HG02798 (cell line): ENCODE results near the gene VTN.

ENCODE experiments used
- ATAC-seq: cut with Tn5 transposase; IDR thresholded peaks from one replicate; pipeline ENCODE4 v1.9.1; 2021; ENCODE audit warnings: mild to moderate bottlenecking; ENCODE audit not compliant: unreplicated experiment, poor library complexity

The VTN gene

DNA sequence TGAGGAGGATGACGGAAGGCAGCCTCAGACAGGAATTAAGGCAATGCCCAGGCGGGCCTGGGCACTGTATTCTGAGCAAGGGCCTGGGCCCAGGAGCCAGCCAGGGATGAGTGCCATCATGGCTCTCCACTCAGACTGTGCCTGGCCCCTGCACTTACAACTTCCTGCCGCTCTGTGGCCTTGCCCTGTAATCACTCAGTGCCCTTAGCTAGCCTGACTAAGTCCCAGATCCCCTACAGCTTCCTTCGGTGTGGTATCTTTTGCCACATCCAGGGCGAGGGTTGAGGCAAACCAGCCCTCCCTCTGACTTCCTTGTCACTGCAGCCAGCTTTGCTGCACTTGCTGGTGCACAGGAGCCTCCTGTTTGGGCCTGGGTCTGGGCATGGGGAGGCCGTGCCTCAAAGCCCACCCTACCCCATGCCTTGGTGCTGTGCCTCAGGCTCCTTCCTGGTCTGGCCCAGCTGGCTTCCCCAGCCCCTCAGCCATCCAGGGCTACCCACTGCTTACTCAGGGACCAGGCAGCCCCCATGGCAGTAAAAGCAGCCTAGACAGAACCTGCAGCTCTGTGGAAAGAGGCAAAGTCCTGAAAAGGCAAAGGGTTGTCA lies 26.6 kb upstream of the VTN start:
- ATAC-seq, result no peak

GRCh38 chr17:28395968-28396367 lies 25.9 kb upstream of the VTN start:
- no peak for ATAC-seq

DNA sequence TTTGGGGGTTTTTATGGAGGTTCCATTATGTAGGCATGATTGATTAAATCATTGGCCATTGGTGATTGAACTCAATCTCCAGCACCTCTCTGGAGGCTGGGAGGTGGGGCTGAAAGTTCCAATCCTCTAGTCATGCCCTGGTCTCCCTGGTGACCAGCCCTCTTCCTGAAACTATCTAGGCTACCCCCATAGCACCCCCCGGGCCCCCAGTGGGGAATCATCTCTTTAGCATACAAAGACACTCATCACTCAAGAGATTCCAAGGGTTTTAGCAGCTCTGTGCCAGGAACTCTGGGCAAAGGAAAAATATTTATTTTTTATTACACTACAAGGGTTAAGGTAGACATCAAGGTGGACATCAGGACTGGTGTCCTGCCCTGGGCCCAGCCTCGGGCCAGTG lies 25.3 kb upstream of the VTN start:
- no peak for ATAC-seq

GRCh38 chr17:28394337-28395116 lies 24.4 kb upstream of the VTN start:
- ATAC-seq, result no peak

DNA sequence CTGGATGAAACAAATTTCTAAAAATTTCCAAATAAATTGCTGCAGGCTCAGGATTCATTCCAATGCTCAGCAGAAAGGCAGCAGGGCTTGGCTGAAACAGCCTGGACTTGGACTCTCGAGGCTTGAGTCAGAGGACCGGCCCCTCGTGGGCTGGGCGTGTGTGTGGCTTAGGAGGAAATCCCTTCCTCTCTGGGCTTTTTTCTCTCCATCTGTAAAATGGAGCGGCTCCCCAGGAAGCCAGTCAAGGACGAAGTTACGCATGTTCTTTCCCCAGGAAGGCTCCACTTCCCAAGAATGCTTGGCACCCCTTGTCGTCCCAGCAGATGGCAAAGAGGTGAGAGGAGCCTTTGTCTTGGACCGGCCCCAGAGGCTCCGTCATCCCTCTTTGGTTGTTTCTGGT lies 22.4 kb upstream of the VTN start:
- no peak for ATAC-seq

DNA sequence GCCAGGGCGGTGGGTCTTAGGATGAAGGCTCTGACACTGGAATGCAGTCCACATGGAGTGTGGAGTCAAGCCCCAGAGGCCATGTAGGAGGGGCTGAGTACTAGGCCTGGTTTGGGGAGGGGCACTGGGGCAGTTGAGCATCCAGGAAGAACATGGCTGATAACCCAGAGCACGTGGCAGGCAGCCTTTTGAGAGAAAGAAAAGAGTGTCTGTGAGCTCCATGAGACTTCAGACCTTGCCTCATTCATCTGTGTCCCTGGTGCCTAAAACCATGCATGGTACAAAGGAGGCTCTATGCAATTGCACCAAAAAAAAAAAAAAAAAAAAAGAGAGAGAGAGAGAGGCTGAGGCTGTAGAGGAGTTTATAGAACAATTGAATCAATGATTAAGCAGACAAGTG lies 21.3 kb upstream of the VTN start:
- ATAC-seq, result no peak

DNA sequence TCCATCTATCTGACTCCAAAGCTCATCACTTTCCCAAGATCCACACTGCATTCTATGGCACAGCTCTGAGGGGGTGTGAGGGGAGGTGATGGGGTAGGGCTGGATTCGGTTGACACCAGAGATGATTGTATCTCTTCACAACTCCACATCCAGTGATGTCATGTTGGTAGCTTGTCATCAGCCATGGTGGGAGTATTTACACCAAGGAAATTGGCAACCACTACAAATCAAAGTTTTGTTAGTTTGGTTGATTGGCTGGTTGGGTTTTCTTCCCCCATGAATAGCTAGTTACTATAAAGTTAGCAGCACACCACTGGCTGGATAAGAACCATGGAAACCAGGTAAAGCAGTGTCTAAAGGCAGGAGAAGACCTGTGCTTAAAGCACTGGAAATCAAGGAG lies 20.9 kb upstream of the VTN start:
- no peak for ATAC-seq

DNA sequence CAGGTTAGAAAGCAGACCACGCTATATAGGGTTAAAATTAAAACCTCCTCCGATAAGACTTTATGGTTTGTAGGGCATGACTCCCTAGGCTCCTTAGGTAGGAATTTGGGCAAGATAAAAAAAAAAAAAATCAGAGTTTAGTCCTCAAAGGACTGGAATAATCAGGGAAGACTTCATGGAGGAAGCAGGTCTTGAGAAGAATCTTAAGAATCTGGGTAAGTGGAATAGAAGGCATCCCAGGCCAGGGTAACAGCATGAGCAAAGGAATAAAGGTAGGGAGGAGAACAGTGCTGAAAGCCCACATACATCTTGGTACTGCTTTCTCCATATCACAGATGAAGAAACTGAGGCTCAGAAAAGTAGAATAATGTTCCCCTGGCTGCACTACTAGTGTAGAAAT lies 20.5 kb upstream of the VTN start:
- ATAC-seq, result no peak

DNA sequence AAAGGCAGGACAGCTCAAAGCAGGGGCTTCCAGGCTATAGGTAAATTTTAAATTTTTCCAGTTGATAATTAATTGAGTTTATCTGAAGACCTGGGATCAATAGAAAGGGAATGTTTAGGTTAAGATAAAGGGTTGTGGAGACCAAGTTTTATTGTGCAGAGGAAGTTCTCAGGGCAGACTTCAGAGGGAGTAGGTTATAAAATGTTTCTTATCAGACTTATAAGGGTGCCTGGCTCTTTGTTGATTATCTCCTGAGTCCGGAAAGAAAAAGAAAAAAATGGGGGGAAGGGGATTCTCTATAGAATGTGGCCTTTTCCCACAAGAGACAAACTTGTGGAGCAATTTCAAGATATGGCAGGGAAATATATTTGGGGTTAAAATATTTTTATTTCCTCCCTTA lies 20.0 kb upstream of the VTN start:
- ATAC-seq, result no peak

GRCh38 chr17:28388106-28388505 lies 18.0 kb upstream of the VTN start:
- no peak for ATAC-seq

GRCh38 chr17:28386391-28386790 lies 16.3 kb upstream of the VTN start:
- ATAC-seq, result no peak

- no peak for ATAC-seq
These were observed 15.3 kb upstream of the VTN start for GRCh38 chr17:28385406-28385805.

DNA sequence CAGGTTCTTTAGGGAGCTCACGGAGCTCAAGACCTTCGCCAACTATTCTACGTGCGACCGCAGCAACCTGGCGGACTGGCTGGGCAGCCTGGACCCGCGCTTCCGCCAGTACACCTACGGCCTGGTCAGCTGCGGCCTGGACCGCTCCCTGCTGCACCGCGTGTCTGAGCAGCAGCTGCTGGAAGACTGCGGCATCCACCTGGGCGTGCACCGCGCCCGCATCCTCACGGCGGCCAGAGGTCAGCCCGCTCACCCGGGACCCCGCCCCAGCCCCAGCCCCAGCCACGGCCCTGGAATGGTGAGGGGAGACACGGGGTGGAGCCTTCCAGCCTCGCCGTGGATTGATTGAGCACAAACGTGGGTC lies 14.9 kb upstream of the VTN start:
- ATAC-seq, result peak; percentile 24

GRCh38 chr17:28384281-28385036 lies 14.4 kb upstream of the VTN start:
- peak; percentile 79 for ATAC-seq

DNA sequence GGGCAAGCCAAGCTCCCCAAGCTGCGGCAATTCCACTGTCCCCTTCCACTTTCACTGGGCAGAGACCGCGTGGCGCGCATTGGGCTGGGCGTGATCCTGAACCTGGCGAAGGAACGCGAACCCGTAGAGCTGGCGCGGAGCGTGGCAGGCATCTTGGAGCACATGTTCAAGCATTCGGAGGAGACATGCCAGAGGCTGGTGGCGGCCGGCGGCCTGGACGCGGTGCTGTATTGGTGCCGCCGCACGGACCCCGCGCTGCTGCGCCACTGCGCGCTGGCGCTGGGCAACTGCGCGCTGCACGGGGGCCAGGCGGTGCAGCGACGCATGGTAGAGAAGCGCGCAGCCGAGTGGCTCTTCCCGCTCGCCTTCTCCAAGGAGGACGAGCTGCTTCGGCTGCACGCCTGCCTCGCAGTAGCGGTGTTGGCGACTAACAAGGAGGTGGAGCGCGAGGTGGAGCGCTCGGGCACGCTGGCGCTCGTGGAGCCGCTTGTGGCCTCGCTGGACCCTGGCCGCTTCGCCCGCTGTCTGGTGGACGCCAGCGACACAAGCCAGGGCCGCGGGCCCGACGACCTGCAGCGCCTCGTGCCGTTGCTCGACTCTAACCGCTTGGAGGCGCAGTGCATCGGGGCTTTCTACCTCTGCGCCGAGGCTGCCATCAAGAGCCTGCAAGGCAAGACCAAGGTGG lies 11.2 kb upstream of the VTN start:
- ATAC-seq, result no peak

DNA sequence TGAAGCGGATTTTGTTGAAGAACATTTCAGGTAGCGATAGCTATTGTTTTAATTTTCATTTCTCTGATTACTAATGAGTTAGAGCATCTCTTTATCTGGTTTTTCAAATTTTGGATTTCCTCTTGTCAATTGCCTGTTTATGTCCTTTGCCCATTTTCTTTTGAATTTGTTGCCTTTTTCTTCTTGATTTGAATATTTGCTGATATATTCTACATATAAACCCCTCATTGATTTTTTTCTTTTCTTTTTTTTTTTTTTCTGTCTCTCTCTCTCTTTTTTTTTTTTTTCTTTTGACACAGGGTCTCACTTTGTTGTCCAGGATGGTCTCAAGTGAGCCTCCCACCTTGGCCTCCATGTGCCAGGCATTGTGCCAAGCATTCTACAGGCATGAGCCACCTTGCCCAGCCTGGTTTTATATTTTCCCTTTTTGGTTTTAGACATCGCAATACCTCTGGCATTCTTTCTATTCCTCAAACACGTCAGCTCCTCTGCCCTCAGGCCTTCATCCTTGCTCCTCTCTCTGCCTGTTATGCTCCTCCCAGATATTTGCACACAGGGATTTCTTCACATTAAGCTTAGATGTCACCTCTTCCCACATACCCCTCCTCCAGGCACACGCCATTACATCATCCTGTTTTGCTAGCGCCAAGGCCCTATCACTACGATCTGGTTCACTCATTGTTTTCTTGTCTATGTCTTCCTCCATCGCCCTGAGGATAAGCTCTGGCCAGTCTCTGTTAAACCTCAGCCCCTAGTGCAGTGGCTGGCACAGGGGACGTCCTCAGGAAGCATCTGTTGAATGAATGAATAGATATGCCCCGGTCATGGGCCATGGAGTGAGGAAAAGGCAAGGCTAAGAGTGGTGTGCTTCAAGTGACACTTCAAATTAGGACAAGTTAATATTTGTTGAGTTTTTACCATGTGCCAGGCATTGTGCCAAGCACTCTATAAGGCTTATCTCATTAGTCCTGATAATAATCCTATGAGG lies 10.0 kb upstream of the VTN start:
- no peak for ATAC-seq

DNA sequence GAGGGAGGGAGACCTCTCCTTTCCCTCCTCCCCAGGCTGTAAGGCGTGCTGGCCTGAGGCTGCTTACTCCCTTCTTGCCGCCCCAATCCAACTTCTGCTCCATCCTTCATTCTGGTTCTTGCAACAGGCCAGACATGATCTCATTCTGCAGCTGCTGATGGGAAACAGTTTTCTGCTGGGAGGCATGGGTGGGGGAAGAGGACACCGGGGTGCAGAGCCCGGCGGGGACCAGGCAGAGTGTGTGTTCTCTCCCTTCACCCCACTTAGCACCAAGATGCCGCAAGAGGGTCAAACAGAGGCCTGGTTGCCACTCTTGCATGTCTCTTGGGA lies 2.8 kb upstream of the VTN start:
- ATAC-seq, result no peak

GRCh38 chr17:28372203-28372944 lies 2.3 kb upstream of the VTN start:
- peak; percentile 15 for ATAC-seq
